HFF-Myc (cell line): ENCODE results near the gene NAV2.

Experiments used
- DNase-seq: peaks from one replicate; pipeline ENCODE4 v3.0.0-alpha.2; 2011; ENCODE audit warnings: low read depth; ENCODE audit errors: extremely low read depth
- H3K4me3 ChIP-seq: replicated peaks from 2 replicates; pipeline ENCODE4 v1.5.1; 2011; ENCODE audit warnings: low read depth, mild to moderate bottlenecking, control low read depth, low read length
- TF ChIP-seq, protein P1 (sequence below): IDR thresholded peaks from 2 replicates; pipeline ENCODE4 v1.5.1; 2012; ENCODE audit warnings: mild to moderate bottlenecking, low read depth, low read length, control low read depth; ENCODE audit errors: missing control alignments

Gene NAV2

DNA sequence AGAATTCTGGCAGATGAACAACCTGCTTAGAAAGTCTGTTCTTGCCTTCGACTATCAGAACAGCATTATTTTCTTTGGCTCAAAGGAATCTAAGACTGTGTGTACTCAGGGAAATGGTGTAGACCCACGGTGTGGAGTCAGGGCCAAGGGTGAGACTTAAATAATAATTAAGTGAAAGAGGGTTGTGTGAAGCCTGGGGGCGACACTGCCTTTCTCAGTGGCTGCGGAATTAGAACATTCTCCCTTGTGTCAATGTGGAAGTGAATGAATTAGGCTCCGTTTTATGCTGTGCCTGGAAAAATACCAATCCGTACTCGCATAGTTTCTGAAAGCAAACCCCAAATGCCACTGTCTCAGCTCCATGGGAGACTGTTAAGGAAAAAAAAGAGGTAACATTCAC is 50.7 kb downstream of the NAV2 start:
- DNase-seq, result no peak
- no peak overlapping the region for H3K4me3 ChIP-seq
- TF ChIP-seq, protein P1, sequence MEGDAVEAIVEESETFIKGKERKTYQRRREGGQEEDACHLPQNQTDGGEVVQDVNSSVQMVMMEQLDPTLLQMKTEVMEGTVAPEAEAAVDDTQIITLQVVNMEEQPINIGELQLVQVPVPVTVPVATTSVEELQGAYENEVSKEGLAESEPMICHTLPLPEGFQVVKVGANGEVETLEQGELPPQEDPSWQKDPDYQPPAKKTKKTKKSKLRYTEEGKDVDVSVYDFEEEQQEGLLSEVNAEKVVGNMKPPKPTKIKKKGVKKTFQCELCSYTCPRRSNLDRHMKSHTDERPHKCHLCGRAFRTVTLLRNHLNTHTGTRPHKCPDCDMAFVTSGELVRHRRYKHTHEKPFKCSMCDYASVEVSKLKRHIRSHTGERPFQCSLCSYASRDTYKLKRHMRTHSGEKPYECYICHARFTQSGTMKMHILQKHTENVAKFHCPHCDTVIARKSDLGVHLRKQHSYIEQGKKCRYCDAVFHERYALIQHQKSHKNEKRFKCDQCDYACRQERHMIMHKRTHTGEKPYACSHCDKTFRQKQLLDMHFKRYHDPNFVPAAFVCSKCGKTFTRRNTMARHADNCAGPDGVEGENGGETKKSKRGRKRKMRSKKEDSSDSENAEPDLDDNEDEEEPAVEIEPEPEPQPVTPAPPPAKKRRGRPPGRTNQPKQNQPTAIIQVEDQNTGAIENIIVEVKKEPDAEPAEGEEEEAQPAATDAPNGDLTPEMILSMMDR, result no peak

DNA sequence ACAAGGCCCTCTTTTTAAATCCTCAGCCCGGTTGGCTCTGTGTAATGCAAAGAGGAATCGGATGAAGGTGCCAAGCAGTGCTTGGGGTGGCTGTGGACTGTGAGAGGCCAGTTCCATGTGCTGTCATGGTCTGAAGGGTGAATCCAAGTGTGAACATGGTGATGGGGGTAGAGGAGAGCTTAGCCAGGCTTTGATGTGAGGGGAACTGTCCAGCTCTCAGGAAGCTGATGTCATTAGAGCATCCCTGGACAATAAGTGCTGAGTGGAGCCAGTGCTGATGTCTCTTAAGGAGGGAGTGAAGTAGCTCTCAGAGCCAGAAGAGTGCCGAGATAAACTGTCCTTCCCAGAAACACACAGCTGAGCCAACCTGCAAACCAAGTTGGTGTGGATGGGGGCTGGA is 53.6 kb downstream of the NAV2 start:
- no peak for DNase-seq
- TF ChIP-seq, protein P1, result no peak

DNA sequence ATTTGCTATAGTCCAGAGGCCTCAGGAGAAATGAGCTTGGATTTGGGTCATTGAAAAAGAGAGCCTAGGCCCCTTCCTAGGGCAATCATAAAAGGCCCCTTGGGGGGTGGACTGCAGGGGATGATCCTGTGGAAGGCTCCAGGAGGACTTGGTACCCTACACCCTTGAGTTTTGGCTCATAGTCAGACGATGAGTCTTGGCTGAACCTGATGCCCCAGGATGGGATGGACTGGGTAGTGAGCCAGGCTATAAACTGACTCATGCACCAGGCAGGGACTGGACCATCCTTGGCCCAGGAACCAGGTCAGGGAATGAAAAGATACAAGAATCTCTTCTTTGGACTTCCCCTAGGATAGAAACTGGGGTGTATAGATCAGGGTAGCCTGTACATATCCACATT is 54.2 kb downstream of the NAV2 start:
- H3K4me3 ChIP-seq, result no peak overlapping the region
- TF ChIP-seq, protein P1, result no peak
- no peak for DNase-seq

More for the DNA sequence above, 53.6 kb downstream of the NAV2 start:
- H3K4me3 ChIP-seq, result no peak overlapping the region

DNA sequence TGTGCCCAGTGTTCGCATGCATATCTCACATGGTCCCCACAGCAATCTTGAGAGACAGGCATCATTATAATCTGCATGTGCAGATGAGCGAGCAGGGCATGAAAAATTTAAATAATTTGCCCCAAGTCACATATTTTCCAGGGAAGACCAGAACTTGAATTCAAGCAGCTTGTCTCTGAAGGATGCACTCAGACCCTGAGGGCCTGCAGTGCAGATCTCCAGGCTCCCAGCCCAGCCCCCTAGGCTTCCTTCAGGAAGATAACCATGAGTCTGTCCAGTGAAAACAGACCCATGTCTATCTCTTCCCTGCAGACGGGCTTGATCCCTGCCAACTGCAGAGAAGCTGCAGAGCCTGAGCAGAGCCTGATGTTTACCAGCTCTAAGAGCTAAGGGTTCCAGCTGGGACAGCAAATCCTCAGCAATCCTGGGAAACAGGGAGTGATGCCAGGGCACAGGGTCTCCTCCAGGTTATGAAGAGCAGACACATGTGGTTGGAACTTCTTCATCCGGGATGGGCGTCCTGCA is 55.1 kb downstream of the NAV2 start:
- TF ChIP-seq, protein P1, result no peak
- no peak overlapping the region for H3K4me3 ChIP-seq
- no peak for DNase-seq

DNA sequence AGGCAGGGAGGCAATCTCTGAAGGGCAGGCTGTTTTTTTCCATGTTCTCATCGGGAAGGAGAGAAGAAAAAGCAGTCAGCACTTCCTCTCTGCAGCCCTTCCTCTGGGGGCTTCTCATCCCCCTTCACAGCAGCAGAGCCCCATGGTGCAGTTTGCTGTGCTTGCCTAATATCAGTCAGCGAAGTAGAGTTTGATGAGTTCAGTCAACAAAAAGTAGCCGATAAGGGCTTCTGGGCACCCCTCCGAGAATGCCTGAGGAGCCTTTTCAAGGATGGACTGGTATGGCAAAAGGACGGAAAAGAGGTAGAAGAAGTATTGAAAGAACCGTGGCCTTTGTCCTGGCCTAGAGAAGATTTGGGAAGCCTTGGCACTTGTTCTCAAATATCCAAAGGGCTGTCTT is 55.6 kb downstream of the NAV2 start:
- no peak overlapping the region for H3K4me3 ChIP-seq
- TF ChIP-seq, protein P1, result no peak
- DNase-seq, result no peak

DNA sequence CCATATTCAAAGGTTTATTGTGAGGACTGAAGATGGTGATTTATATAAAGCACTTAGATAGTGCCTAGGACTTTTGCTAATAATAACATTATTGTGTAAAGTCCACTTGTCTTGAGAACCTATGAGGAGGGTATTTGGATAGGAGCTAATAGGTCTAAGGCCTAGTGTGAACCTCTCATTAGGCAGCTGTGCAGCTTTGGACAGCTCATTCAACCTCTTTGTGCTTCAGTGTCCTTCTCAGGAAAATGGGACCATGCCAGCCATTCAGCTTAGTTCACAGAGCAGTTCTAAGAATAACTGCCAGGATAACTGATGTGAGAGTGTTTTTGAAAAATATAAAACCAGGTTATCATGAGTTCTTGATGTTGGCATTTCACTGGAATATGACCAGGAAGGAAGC is 56.2 kb downstream of the NAV2 start:
- no peak for DNase-seq
- no peak overlapping the region for H3K4me3 ChIP-seq
- TF ChIP-seq, protein P1, result no peak

DNA sequence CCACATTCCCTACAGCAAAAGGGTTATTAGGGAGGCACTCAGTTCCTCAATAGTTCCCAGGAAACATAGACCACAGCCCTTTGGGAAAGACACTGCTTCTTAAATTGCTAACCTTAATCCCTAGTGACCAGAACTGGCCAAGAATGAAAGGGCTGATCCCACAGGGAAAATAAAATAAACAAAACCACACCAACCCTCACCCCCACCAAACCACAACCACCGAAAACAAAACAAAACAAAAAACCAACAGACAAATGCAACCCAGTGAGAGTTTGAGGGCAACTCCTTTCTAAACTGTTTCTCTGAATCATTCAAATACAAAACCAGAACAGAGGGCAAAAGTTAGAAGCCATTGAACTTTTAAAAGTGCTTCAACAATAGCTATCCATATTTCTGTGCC is 57.2 kb downstream of the NAV2 start:
- TF ChIP-seq, protein P1, result no peak
- no peak for DNase-seq
- no peak overlapping the region for H3K4me3 ChIP-seq
